22Rv1 (cell line): Measurements from ENCODE around the gene PARD3.

Experiments
- H3K27ac ChIP-seq: fragments of 450-650 bp; 2 replicates; pipeline ENCODE4 v1.5.1; 2017
- CTCF ChIP-seq: fragments of 450-650 bp; IDR thresholded peaks from 2 replicates; pipeline ENCODE4 v1.5.1; 2017; ENCODE audit warnings: mild to moderate bottlenecking
- ZFX ChIP-seq: fragments of 450-650 bp; IDR thresholded peaks from 2 replicates; pipeline ENCODE4 v1.6.1; 2017; ENCODE audit warnings: antibody characterized with exemption, borderline replicate concordance

The PARD3 gene

DNA sequence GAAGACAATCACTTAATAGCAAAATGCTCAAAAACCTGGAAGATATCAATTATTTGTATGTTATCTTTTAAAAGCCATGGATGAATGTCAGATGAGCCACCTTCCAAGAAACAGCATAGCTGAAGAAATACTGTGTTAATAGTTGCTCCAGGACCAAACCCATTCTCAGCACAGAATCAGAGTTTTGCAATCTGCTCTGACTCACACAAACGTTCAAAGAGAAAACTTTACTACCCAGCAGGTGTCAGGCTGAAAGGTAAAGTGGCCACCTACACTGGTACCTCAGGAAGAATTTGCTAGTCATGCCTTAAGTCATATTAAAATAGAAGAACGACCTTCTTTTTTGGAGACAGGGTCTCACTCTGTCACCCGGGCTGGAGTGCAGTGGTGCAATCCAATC lies 526.5 kb downstream of the PARD3 start:
- no peak overlapping the region for H3K27ac ChIP-seq
- no peak for TF ChIP-seq CTCF
- no peak for TF ChIP-seq ZFX

- TF ChIP-seq ZFX (no peak), CTCF (no peak)
- H3K27ac ChIP-seq = no peak overlapping the region
Measured at GRCh38 chr10:34286136-34286739, 528.9 kb downstream of the PARD3 start.

GRCh38 chr10:34281661-34282582 lies 533.2 kb downstream of the PARD3 start:
- no peak overlapping the region for H3K27ac ChIP-seq
- TF ChIP-seq CTCF = no peak
- TF ChIP-seq ZFX = no peak

DNA sequence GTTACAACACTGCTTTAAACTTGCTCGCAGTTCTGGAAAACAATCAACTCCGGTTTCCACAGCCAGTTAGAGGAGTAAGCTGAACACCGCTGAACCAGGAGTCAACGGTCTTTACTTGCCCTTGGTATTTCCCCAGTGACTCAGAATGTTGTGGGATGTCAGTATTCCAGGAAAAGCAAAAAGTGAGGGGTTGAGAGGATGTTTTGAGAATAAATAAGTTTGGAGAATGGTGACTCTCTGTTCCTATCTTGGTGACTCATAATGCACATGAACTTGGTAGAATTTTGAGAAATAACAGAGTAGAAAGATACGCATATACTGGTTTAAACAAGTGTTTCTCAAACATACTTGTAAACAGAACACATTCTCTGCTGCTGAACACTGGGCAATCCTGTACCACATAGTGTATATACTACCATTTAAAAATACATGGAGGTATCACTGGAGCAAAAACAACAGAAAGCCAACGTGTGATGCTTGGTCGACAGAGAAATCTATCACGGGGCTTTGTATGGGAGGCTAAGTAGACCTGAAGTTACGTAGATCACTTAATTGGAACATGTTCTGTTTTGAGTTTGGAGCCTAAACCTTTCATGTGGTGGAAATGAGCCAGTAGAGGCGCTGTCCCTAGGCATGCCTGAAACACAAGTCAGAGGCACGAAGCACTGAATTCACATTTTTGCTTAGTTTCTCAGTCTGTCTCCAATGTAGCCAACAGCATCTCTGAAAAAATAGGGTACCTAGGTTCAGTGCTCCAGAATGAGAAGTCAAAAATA lies 534.3 kb downstream of the PARD3 start:
- no peak overlapping the region for H3K27ac ChIP-seq
- no peak for TF ChIP-seq ZFX
- peak; percentile 21; the same call in 1 of the 2 replicates for TF ChIP-seq CTCF

- TF ChIP-seq CTCF (no peak), ZFX (no peak)
- H3K27ac ChIP-seq = no peak overlapping the region
Measured at GRCh38 chr10:34275626-34276130, 539.4 kb downstream of the PARD3 start.

DNA sequence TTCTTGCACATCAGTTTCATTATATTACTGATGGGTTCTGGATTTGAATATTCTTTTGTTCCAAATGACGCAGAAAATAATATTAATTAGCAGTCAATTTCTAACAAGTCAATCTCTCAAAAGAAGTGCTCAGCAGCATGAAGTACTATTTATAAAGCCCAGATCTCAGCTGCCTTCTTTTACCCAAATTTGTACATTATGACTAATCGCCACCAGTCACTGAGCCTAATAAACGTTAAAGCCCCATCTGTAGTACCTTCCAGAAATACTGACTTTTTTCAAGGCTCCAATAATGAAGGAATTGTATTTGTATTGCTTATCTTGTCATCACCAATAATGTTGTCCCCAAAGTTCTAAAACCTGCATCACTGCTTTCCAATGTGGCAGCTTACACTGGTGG lies 540.2 kb downstream of the PARD3 start:
- no peak overlapping the region for H3K27ac ChIP-seq
- no peak for TF ChIP-seq CTCF
- no peak for TF ChIP-seq ZFX
